Testis (tissue), 3 donors: ENCODE measurements around the gene MYH15. TPM values are rescaled to one million over a fixed set of nuclear protein-coding genes. Genes with fewer than 3 reads are reported as not detected.

ENCODE experiments used
- DNase-seq: peaks from one replicate; pipeline ENCODE4 v3.0.0-alpha.2; 2019
- H3K27ac ChIP-seq, 2 donors: fragments of 200-600 bp; sonication (generic); one replicate each; pipeline ENCODE4 v1.5.1; 2019
- H3K27me3 ChIP-seq: fragments of 200-600 bp; sonication (generic); one replicate; pipeline ENCODE4 v1.5.1; 2019
- H3K36me3 ChIP-seq: fragments of 200-600 bp; sonication (generic); one replicate; pipeline ENCODE4 v1.5.1; 2017; ENCODE audit warnings: low read depth; ENCODE audit errors: missing control alignments
- H3K4me1 ChIP-seq: fragments of 200-600 bp; sonication (generic); one replicate; pipeline ENCODE4 v1.5.1; 2019
- H3K4me3 ChIP-seq, 2 donors: fragments of 200-600 bp; sonication (generic); one replicate each; pipeline ENCODE4 v1.5.1; 2017 to 2019
- H3K9me3 ChIP-seq: fragments of 200-600 bp; sonication (generic); one replicate; pipeline ENCODE4 v1.5.1; 2017
- POLR2A ChIP-seq: fragments of 450-650 bp; IDR thresholded peaks from one replicate; pipeline ENCODE4 v1.6.1; 2017; ENCODE audit warnings: antibody characterized with exemption, mild to moderate bottlenecking, moderate library complexity
- WGBS, 2 donors: methylation state at CpG; one replicate each; pipeline ENCODE4 v1.1.5; 2018; 5-methylcytosine and 5-hydroxymethylcytosine counted together
- intact Hi-C: fragments of 100-400 bp; cut with DNase I; formaldehyde crosslinking; loops from one replicate; pipeline ENCODE4 v1.15.1; 2023; ENCODE audit warnings: low total_unique reads
- polyA plus RNA-seq: library from polyadenylated mRNA; stranded (reverse); fragments of 350-450 nt; fragmentation: Illumina TruSeq; extraction: RNeasy Lipid Tissue Mini Kit (QIAGEN cat#74804); gene quantifications from one replicate; pipeline ENCODE4 v1.2.3, GENCODE V29; 2014; ENCODE audit warnings: low read depth, low replicate concordance; ENCODE audit not compliant: insufficient read depth
- total RNA-seq, 2 donors: library from RNA; depleted of rRNA; stranded (reverse); fragments of >200 nt; gene quantifications; one replicate each; pipeline ENCODE4 v1.2.3, GENCODE V29; 2016
- TF ChIP-seq, protein P1 (sequence below), 3 experiments: fragments of 450-650 bp in 2 of 3; fragments of 200-600 bp in 1 of 3; sonication (generic) in 1 of 3; IDR thresholded peaks; one replicate each; pipeline ENCODE4 v1.5.1; 2016 to 2019; ENCODE audit warnings: antibody characterized with exemption in 3 of 3, mild to moderate bottlenecking in 2 of 3, moderate library complexity in 1 of 3

MYH15 gene
- total and polyA plus RNA-seq, 3 donors from 2014 or later: 0.91 to 2.2 (median 1.8) TPM

DNA sequence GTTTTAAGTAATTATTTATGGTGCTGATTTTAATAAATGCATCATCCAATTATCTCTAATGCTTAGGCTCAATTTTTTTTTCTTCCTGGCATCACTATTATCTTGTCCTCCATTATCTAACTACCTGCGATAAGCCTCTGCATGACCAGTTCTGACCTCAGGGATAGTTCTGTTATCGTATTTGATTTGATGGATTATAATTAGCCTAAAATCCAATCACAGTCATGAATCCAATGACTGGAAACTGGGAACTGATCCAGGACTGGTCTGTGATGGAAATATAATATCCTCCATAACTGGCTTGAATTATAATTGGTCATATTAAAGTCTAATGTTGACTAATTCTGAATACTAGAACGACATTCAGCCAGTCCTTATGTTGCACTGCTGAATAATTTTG, 1.1 kb downstream of the MYH15 start:
- no peaks in the 10 kb centered on the region for H3K36me3 ChIP-seq
- no peaks in the 10 kb centered on the region for H3K27me3 ChIP-seq
- intact Hi-C loops: no loop called here
- H3K4me1 ChIP-seq: no peaks in the 10 kb centered on the region
- no peak for DNase-seq
- H3K27ac ChIP-seq: no peak overlapping the region
- no peak overlapping the region for H3K4me3 ChIP-seq
- WGBS, 2 donors: 77 to 83% methylated on average over 3 of the region's 3 CpGs
- TF ChIP-seq, protein P1, sequence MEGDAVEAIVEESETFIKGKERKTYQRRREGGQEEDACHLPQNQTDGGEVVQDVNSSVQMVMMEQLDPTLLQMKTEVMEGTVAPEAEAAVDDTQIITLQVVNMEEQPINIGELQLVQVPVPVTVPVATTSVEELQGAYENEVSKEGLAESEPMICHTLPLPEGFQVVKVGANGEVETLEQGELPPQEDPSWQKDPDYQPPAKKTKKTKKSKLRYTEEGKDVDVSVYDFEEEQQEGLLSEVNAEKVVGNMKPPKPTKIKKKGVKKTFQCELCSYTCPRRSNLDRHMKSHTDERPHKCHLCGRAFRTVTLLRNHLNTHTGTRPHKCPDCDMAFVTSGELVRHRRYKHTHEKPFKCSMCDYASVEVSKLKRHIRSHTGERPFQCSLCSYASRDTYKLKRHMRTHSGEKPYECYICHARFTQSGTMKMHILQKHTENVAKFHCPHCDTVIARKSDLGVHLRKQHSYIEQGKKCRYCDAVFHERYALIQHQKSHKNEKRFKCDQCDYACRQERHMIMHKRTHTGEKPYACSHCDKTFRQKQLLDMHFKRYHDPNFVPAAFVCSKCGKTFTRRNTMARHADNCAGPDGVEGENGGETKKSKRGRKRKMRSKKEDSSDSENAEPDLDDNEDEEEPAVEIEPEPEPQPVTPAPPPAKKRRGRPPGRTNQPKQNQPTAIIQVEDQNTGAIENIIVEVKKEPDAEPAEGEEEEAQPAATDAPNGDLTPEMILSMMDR (IDR thresholded peaks at IDR 0.05): no peak
- no peak for TF ChIP-seq POLR2A
- H3K9me3 ChIP-seq: no peaks in the 10 kb centered on the region

DNA sequence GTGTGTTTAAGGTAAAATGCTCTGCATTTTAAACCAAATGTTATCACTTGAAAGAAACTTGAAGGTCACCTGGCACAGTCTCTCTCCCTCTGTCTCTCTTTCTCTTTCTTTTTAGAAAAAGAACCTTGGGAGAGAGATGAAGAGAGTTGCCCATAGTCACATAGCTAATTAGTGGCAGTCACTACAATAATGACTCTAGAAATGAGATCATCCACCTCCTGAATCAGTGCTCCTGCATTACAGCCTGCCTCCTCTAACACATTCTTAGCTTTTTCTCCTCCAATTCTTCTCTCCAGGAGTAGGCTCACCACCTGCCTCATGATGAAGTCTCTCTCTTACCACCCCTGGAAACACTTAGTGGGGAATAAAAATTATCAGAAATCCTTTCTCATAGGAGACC, 2.5 kb downstream of the MYH15 start:
- no peak overlapping the region for H3K27ac ChIP-seq
- no peak for DNase-seq
- no peaks in the 10 kb centered on the region for H3K36me3 ChIP-seq
- TF ChIP-seq, protein P1 (IDR thresholded peaks at IDR 0.05): no peak
- TF ChIP-seq POLR2A: no peak
- no peaks in the 10 kb centered on the region for H3K4me1 ChIP-seq
- intact Hi-C loops: no loop called here
- H3K9me3 ChIP-seq: no peaks in the 10 kb centered on the region
- no peaks in the 10 kb centered on the region for H3K27me3 ChIP-seq
- no peak overlapping the region for H3K4me3 ChIP-seq

DNA sequence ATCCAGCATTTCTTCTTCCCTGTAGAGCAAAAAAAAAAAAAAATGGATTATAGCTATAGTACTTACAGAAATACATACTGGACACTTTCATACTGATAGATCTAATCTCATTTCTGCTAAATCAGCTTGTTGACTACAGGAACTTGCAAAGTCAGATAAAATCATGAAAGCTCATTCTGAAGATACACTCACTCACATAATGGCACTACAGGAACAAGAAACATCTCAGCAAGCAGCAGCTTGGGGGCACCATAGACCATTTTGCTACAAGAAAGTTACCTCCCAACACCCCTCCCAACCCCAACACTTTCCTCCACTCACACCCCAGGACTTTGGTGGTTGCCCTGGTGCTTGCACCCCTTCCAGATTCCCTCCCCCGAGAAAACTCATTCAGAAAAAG, 4.6 kb downstream of the MYH15 start:
- Histone ChIP-seq H3K4me3 (no peak overlapping the region), H3K4me1 (no peaks in the 10 kb centered on the region), H3K36me3 (no peaks in the 10 kb centered on the region), H3K27me3 (no peaks in the 10 kb centered on the region), H3K27ac (no peak overlapping the region), H3K9me3 (no peaks in the 10 kb centered on the region)
- WGBS, 2 donors: 78 to 88% methylated on average over 1 of the region's 1 CpG
- TF ChIP-seq, protein P1 (IDR thresholded peaks at IDR 0.05): no peak
- no peak for TF ChIP-seq POLR2A
- intact Hi-C loops: no loop called here
- no peak for DNase-seq

DNA sequence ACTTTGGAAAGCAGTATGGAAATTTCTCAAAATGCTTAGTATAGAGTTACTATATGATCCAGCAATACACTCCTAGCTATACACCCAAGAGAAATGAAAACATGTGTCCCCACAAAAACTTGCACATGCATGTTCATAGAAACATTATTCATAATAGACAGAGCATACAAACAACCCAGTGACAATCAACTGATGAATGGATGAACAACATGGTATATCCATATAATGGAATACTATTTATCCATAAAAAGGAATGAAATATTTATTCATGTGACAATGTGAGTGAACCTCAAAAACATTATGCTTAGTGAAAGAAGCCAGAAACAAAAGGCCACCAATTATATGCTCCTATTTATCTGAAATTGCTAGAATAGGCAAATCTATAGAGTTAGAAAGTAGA, 6.7 kb downstream of the MYH15 start:
- Histone ChIP-seq H3K4me1 (no peaks in the 10 kb centered on the region), H3K36me3 (no peaks in the 10 kb centered on the region), H3K27me3 (no peaks in the 10 kb centered on the region), H3K4me3 (no peak overlapping the region), H3K9me3 (no peaks in the 10 kb centered on the region), H3K27ac (no peak overlapping the region)
- DNase-seq: no peak
- intact Hi-C loops: no loop called here
- TF ChIP-seq, protein P1 (IDR thresholded peaks at IDR 0.05): no peak
- no peak for TF ChIP-seq POLR2A

DNA sequence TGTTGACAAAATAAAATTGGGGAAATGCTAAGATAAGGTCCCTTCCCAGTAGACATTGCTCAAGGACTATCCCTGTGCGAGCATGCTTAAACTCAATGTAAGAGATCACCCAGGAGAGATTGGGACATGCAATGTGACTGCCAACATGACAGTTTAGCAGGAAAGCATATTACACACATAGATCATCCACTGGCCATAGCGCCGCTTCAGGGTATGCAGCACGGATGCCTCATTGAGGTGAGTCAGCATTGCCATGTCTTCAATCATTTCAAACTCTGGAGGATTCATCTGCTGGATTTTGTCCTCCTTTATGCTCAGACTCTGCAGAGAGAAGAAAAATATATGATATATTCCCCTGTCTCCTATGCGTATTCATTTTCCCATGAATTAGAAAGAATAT, 8.9 kb downstream of the MYH15 start:
- Histone ChIP-seq H3K36me3 (no peaks in the 10 kb centered on the region), H3K4me1 (no peaks in the 10 kb centered on the region), H3K27ac (no peak overlapping the region), H3K4me3 (no peak overlapping the region), H3K9me3 (no peaks in the 10 kb centered on the region), H3K27me3 (no peaks in the 10 kb centered on the region)
- no peak for TF ChIP-seq POLR2A
- TF ChIP-seq, protein P1 (IDR thresholded peaks at IDR 0.05): no peak
- no peak for DNase-seq
- 95 to 96% methylated on average over 5 of the region's 5 CpGs for WGBS, 2 donors
- intact Hi-C loops: no loop called here
